Cardiac septum (tissue), 1 donor: ENCODE results near the gene GPC3. TPM values are rescaled to one million over a fixed set of nuclear protein-coding genes. Genes with fewer than 3 reads are reported as not detected.

ENCODE experiments used
- DNase-seq: peaks from one replicate; pipeline ENCODE4 v3.0.0-alpha.2; 2020; ENCODE audit warnings: low spot score
- intact Hi-C: fragments of 100-400 bp; cut with DNase I; formaldehyde crosslinking; loops from one replicate; pipeline ENCODE4 v1.14.0; 2022
- total RNA-seq: library from RNA; stranded (reverse); fragmentation: NEBNext Ultra II Directional; extraction: Animal tissue kit (Norgen Biotek cat#: 25700); gene quantifications from one replicate; pipeline ENCODE4 v1.2.1, GENCODE V29; 2021
- donor health status: DM: no; HTN: no; CAD: no.

Gene GPC3
- total RNA-seq, 1 donor from 2014 or later = 1.6 TPM

DNA sequence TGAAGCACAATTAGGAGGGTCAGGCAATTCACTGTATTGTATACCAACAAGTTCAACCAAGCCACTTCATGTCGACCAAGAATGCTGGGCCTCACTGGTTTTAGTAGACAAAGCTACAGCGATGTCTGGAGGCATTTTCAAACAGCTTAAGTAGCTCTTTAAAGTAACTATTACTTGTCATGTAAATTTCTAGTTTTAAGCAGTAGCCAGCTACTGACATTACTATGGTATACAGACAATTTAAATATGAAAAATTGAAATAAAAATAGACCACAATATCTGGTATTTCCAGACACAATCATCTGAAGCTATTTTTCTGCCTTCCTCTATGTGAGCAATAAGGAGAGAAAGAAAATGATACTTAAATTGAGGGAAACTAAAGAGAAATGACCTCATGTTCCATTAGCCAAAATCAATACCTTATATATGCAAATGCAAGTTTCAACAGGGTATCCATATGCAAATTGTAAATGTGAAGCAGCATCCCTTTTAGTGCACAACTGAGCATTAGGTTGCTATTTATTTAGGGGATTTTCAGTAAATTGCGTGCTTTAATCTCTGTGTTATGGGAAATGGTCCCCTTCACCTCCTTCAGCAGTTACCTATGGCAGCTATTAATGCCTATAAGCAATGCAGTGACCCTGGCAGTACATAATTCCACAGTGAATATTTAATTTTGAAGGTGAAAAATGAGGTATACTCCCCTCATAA lies 119.5 kb downstream of the GPC3 start:
- DNase-seq = no peak
- intact Hi-C loops = no loop called here

GRCh38 chrX:133864236-133864635 lies 121.2 kb downstream of the GPC3 start:
- DNase-seq = no peak
- intact Hi-C loops = no loop called here

- intact Hi-C loops = no loop called here
These were observed 125.5 kb downstream of the GPC3 start for GRCh38 chrX:133859860-133860259.

GRCh38 chrX:133859336-133859735 lies 126.1 kb downstream of the GPC3 start:
- DNase-seq = no peak
- intact Hi-C loops = no loop called here

More at GRCh38 chrX:133859860-133860259, 125.5 kb downstream of the GPC3 start:
- no peak for DNase-seq

DNA sequence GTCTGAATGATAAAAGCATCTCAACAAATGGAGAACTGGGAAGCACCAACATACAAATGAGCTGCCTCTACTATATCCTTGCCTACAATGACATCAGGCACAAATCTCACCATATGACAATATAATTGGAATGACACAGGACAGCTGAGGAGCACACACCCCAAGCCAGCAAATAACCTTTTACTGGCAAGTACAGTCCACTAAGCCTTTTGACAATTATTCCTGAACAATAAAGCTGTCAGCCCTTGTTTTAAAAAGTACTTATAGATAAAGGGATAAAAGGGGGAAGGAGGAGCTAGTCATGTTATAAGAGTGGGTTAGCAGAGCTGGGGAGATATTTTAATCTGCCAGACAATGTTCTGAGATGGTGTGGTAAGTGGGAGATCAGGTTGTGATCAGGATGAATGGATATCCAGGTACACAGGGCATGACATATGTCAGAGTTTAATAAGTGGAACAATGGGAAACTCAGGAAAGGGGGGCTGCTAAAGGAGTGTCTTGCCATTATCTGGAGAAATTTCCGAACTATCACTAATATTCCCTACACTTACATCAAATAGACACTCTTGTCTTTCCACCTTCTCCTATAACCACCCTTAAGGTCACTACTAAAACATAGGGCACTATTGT lies 127.6 kb downstream of the GPC3 start:
- DNase-seq = no peak
- intact Hi-C loops = no loop called here

GRCh38 chrX:133856819-133857218 lies 128.6 kb downstream of the GPC3 start:
- DNase-seq = no peak
- intact Hi-C loops = no loop called here

- no peak for DNase-seq
- intact Hi-C loops = no loop called here
These were observed 131.1 kb downstream of the GPC3 start for GRCh38 chrX:133854290-133854689.

DNA sequence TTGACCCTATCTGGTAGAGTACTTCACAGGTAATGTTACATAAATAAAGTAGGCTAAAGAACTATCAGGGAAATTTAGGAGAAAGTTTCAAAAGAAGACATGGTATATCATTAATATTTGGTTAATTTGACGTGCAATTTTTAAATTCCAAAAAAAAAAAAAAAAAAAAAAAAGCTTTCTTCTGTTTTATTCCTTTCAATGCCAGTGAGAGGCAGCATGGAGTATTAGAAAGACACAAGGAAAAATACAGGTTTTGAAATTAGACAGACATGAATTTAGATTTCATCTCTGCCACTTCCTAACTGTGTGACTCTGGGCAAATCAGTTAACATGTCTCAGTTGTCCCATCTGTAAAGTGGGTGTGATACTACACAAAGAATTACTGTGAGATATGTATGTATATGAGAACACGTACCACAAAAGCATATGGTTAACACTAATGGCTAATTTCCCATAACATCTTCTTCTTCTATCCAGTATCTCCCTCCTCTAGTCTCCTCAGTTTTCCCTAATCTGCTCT lies 132.5 kb downstream of the GPC3 start:
- DNase-seq = no peak
- intact Hi-C loops = no loop called here

DNA sequence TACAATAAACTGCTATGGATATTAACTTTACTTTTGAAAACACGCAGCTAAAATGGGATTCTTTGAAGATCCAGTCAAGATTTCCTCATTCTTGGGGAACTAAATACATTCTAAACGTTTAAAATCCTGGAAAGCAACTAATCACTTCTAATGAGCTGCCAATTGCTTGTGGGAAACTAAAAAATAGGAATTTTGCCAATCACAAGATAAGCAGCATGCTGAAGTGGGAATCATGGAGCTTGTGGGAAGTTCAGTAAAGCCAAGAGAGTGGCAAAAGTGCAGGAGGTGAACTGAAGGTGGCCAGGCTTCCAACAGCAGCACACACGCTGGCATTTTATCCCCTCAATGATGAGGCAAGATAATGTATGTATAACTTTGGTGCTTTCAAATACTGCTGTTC lies 133.0 kb downstream of the GPC3 start:
- intact Hi-C loops = no loop called here
- no peak for DNase-seq

GRCh38 chrX:133850399-133850798 lies 135.0 kb downstream of the GPC3 start:
- no peak for DNase-seq
- intact Hi-C loops = no loop called here

DNA sequence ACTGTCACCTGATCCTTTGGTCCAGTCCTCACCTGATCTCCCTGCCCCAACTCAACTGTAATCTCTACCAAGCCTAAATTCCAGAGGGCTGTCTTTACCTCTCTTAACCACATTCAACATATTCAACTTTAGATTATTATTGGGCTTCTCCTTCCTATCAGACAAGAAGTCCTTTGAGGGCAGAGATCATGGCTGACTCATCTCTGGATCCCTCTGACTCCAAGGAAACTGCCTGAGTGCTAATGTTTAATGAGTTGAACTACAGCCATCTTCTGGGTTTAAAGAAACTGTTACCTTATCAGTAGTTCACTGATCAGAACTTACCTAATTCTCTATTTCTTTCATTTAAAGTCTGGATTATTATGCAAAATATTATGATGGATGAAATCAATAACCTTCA lies 135.7 kb downstream of the GPC3 start:
- no peak for DNase-seq
- intact Hi-C loops = no loop called here

GRCh38 chrX:133847340-133847994 lies 137.9 kb downstream of the GPC3 start:
- intact Hi-C loops = no loop called here
- no peak for DNase-seq

- intact Hi-C loops = no loop called here
These were observed 139.1 kb downstream of the GPC3 start for GRCh38 chrX:133846311-133846710.

DNA sequence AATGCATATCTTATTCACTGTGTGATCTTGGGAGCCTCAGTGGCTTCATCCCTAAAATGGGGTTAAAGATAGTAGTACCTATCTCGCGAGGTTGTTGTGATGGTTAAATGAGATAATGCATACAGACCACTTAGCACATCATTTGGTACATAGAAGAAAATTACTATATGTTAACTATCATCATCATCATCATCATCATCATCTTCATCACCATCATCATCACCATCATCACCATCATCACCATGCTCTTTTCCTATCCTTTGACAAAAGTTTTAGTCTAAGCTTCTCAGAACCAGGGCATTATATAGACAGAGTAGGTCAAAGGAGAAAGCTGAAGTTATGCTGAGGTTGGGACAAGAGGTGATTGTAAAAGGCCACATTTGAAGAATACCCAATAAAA lies 145.0 kb downstream of the GPC3 start:
- DNase-seq = no peak
- intact Hi-C loops = no loop called here

More at GRCh38 chrX:133846311-133846710, 139.1 kb downstream of the GPC3 start:
- no peak for DNase-seq

GRCh38 chrX:133838761-133839676 lies 146.4 kb downstream of the GPC3 start:
- DNase-seq = no peak

GRCh38 chrX:133837091-133837490 lies 148.3 kb downstream of the GPC3 start:
- intact Hi-C loops = no loop called here
- no peak for DNase-seq

More at GRCh38 chrX:133838761-133839676, 146.4 kb downstream of the GPC3 start:
- intact Hi-C loops = no loop called here

DNA sequence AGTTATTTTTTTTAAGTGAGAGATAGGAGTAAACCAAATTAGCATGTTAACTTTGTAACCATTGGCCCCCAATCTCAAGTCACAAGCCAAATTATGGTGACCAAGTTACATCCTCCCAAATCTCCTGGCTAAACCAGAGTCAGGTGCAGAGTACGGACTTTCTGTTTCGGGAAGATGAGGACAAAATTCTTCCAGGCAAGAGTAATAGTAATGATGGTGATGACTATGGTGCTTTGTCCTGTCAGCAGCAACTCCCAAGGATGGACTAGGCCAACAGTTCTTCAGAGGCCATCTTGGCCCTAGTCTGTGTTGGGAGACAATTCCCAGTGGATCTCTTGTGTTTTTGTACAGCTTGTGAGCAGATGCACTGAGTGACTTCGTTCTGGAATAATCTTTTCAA lies 148.8 kb downstream of the GPC3 start:
- intact Hi-C loops = no loop called here
- no peak for DNase-seq

DNA sequence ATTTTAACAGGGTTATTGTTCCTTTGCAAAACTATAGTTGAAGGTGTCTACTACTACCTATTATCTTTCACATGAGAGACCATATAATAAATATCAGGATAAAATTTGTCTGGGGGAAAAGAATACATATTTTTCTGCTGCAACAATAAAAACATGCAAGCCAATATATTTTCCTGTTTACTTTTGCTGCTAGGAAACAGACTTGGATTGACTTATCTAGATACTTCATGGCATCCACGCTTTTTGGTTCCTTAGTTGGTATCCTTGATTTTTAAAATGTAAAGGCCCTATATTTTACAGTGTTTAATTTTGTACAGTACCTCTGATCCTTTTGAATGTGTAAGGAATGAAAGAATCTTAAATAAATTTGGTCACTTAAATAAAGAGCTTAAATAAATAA lies 150.6 kb downstream of the GPC3 start:
- DNase-seq = no peak
- intact Hi-C loops = no loop called here

DNA sequence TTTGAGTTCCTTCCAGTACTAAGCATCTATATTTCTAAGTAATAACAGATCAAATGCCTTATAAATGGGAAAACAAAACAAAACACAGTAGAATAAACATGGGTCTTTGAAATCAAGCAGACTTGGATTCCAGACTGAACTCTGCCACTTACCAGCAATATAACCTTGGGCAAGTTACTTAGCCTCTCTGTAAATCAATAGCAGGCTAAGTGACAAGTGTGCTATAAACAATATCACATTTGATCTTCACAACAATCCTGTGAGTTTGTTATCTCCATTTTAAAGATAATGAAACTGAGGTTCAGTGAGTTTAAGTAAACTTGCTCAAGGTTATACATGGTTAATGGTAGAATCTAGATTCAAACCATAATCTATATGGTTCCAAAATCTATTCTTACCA lies 165.8 kb downstream of the GPC3 start:
- intact Hi-C loops = no loop called here
- no peak for DNase-seq

DNA sequence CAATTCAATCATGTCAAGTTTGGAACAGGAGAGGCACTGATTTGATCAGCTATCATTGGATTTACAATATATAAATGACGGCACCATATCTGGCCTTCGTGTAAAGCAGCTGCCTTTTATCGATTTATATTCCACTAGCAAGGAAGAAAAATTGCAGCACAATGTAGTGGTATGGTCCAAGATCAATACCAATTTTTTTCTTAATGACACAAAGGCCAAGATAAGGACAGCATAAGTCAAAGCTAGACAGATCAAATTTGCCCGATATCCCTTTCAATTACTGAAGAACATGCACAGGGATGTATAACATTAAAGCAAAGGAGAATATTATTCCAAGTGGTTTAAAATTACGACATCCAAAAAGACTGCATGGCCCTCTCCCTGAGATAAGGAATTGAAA lies 167.4 kb downstream of the GPC3 start:
- intact Hi-C loops = no loop called here
- DNase-seq = no peak
